Measurements from ENCODE around the gene PHC2. TPM values are rescaled to one million over a fixed set of nuclear protein-coding genes. Genes with fewer than 3 reads are reported as not detected.

The PHC2 gene
- total RNA-seq, 1 experiment from 2014 or later: 245 TPM

- DNase-seq (ENCODE audit: low read depth): peak; percentile 59
Measured at GRCh38 chr1:33424205-33424604, 6.7 kb downstream of the PHC2 start.

- peak; percentile 75 for DNase-seq (ENCODE audit: low read depth)
Measured at GRCh38 chr1:33420870-33421775, 9.8 kb downstream of the PHC2 start.

GRCh38 chr1:33418811-33419210 lies 12.1 kb downstream of the PHC2 start:
- no peak for DNase-seq (ENCODE audit: low read depth)

GRCh38 chr1:33414879-33415278 lies 16.0 kb downstream of the PHC2 start:
- no peak for DNase-seq (ENCODE audit: low read depth)

GRCh38 chr1:33410091-33410701 lies 20.7 kb downstream of the PHC2 start:
- DNase-seq (ENCODE audit: low read depth): peak; percentile 93

GRCh38 chr1:33408093-33408436 lies 22.8 kb downstream of the PHC2 start:
- DNase-seq (ENCODE audit: low read depth): peak; percentile 57

- no peak for DNase-seq (ENCODE audit: low read depth)
Measured at GRCh38 chr1:33407352-33408092, 23.4 kb downstream of the PHC2 start.

GRCh38 chr1:33402206-33402605 lies 28.7 kb downstream of the PHC2 start:
- DNase-seq (ENCODE audit: low read depth): no peak

GRCh38 chr1:33401471-33401870 lies 29.4 kb downstream of the PHC2 start:
- no peak for DNase-seq (ENCODE audit: low read depth)

- no peak for DNase-seq (ENCODE audit: low read depth)
Measured at GRCh38 chr1:33400153-33400911, 30.6 kb downstream of the PHC2 start.

- DNase-seq (ENCODE audit: low read depth): no peak
Measured at GRCh38 chr1:33399375-33399774, 31.5 kb downstream of the PHC2 start.

- no peak for DNase-seq (ENCODE audit: low read depth)
Measured at GRCh38 chr1:33397994-33398393, 32.9 kb downstream of the PHC2 start.

- no peak for DNase-seq (ENCODE audit: low read depth)
Measured at GRCh38 chr1:33397125-33397506, 33.8 kb downstream of the PHC2 start.

- DNase-seq (ENCODE audit: low read depth): no peak
Measured at GRCh38 chr1:33396188-33397124, 34.4 kb downstream of the PHC2 start.

GRCh38 chr1:33394770-33395169 lies 36.1 kb downstream of the PHC2 start:
- no peak for DNase-seq (ENCODE audit: low read depth)

- DNase-seq (ENCODE audit: low read depth): no peak
Measured at GRCh38 chr1:33393991-33394390, 36.9 kb downstream of the PHC2 start.

- no peak for DNase-seq (ENCODE audit: low read depth)
Measured at GRCh38 chr1:33393524-33393923, 37.4 kb downstream of the PHC2 start.

- peak; percentile 46 for DNase-seq (ENCODE audit: low read depth)
Measured at GRCh38 chr1:33392639-33393038, 38.3 kb downstream of the PHC2 start.

- no peak for DNase-seq (ENCODE audit: low read depth)
Measured at GRCh38 chr1:33392206-33392605, 38.7 kb downstream of the PHC2 start.

GRCh38 chr1:33391343-33392078 lies 39.4 kb downstream of the PHC2 start:
- DNase-seq (ENCODE audit: low read depth): no peak

Measured in LHCN-M2 (cell line).